Measurements from ENCODE around the gene PRKCI.

DNA sequence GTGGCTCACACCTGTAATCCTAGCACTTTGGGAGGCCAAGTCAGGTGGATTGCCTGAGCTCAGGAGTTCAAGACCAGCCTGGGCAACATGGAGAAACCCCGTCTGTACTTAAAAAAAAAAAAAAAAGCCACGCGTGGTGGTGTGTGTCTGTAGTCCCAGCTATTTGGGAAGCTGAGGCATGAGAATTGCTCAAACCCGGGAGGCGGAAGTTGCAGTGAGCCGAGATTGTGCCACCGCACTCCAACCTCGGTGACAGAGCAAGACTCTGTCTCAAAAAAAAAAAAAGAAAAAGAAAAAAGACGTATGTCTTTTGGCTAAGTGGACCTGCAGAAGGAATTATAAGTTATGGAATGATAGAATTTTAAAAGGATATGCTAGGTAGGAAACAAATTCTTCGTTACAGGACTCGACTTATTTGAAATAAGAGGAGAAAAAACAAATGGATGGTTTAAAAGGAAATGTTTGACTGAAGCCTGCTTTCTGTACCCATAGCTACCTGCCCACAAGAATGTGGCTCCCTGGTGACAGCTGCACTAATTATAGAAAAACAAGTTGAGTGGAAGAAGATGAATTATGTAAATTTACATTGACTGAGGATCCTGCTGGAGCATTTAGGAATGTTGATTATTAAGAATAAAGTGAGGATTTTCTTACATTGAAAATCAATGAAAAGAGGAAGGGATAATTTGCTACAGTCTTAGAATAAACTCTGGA is 99.3 kb downstream of the PRKCI start:
- TF ChIP-seq, protein P1, sequence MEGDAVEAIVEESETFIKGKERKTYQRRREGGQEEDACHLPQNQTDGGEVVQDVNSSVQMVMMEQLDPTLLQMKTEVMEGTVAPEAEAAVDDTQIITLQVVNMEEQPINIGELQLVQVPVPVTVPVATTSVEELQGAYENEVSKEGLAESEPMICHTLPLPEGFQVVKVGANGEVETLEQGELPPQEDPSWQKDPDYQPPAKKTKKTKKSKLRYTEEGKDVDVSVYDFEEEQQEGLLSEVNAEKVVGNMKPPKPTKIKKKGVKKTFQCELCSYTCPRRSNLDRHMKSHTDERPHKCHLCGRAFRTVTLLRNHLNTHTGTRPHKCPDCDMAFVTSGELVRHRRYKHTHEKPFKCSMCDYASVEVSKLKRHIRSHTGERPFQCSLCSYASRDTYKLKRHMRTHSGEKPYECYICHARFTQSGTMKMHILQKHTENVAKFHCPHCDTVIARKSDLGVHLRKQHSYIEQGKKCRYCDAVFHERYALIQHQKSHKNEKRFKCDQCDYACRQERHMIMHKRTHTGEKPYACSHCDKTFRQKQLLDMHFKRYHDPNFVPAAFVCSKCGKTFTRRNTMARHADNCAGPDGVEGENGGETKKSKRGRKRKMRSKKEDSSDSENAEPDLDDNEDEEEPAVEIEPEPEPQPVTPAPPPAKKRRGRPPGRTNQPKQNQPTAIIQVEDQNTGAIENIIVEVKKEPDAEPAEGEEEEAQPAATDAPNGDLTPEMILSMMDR (IDR thresholded peaks at IDR 0.05), result no peak
- no peak for TF ChIP-seq POLR2A (IDR thresholded peaks at IDR 0.05; ENCODE audit: low read length)
- no peak for TF ChIP-seq JUN (IDR thresholded peaks at IDR 0.05)
- no peak for TF ChIP-seq SMC3 (IDR thresholded peaks at IDR 0.05)
- no peak for TF ChIP-seq EP300 (IDR thresholded peaks at IDR 0.05)
- TF ChIP-seq, protein P2, sequence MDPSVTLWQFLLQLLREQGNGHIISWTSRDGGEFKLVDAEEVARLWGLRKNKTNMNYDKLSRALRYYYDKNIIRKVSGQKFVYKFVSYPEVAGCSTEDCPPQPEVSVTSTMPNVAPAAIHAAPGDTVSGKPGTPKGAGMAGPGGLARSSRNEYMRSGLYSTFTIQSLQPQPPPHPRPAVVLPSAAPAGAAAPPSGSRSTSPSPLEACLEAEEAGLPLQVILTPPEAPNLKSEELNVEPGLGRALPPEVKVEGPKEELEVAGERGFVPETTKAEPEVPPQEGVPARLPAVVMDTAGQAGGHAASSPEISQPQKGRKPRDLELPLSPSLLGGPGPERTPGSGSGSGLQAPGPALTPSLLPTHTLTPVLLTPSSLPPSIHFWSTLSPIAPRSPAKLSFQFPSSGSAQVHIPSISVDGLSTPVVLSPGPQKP (IDR thresholded peaks at IDR 0.05; ENCODE audit: low read depth, low read length), result no peak
- TF ChIP-seq EHMT2 (IDR thresholded peaks at IDR 0.05; ENCODE audit: low read depth), result no peak
- TF ChIP-seq MAFK (IDR thresholded peaks at IDR 0.05; ENCODE audit: partially characterized antibody), result no peak
- TF ChIP-seq HDAC2 (IDR thresholded peaks at IDR 0.05), result no peak
- TF ChIP-seq RNF2 (IDR thresholded peaks at IDR 0.05; ENCODE audit: borderline replicate concordance, low read depth), result no peak
- TF ChIP-seq FOSL2 (IDR thresholded peaks at IDR 0.05), result no peak
- TF ChIP-seq FOSL2 (CRISPR knock-in tag; IDR thresholded peaks at IDR 0.05), result no peak
- no peak for TF ChIP-seq RCOR1 (IDR thresholded peaks at IDR 0.05; ENCODE audit: low read depth, low read length)
- TF ChIP-seq, protein P3, sequence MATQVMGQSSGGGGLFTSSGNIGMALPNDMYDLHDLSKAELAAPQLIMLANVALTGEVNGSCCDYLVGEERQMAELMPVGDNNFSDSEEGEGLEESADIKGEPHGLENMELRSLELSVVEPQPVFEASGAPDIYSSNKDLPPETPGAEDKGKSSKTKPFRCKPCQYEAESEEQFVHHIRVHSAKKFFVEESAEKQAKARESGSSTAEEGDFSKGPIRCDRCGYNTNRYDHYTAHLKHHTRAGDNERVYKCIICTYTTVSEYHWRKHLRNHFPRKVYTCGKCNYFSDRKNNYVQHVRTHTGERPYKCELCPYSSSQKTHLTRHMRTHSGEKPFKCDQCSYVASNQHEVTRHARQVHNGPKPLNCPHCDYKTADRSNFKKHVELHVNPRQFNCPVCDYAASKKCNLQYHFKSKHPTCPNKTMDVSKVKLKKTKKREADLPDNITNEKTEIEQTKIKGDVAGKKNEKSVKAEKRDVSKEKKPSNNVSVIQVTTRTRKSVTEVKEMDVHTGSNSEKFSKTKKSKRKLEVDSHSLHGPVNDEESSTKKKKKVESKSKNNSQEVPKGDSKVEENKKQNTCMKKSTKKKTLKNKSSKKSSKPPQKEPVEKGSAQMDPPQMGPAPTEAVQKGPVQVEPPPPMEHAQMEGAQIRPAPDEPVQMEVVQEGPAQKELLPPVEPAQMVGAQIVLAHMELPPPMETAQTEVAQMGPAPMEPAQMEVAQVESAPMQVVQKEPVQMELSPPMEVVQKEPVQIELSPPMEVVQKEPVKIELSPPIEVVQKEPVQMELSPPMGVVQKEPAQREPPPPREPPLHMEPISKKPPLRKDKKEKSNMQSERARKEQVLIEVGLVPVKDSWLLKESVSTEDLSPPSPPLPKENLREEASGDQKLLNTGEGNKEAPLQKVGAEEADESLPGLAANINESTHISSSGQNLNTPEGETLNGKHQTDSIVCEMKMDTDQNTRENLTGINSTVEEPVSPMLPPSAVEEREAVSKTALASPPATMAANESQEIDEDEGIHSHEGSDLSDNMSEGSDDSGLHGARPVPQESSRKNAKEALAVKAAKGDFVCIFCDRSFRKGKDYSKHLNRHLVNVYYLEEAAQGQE (IDR thresholded peaks at IDR 0.05), result no peak

Data from A549 (cell line).